ENCODE measurements around the gene KLHL6.

GRCh38 chr3:183527428-183528379 is 27.8 kb downstream of the KLHL6 start:
- TF ChIP-seq CTCF (IDR thresholded peaks at IDR 0.05) (no peak), POLR2AphosphoS5 (IDR thresholded peaks at IDR 0.05) (no peak), EP300 (IDR thresholded peaks at IDR 0.05) (no peak), POLR2A (IDR thresholded peaks at IDR 0.05) (no peak)

All from suprapubic skin (tissue), 4 donors.